Activated CD4-positive, CD25-positive, alpha-beta regulatory T cell treated with anti-CD3 and anti-CD28 coated beads, Interleukin-2, amount 50 U/mL, for 24 hours (primary cell): ENCODE results near the gene GAPVD1.
A peak's percentile ranks its signal among the peaks of the same experiment; 100 is the strongest.
"Not testable (repeated sequence)": the region's sequence is repeated elsewhere in the genome, so short reads cannot be mapped to it uniquely, and the experiment has no call there.

Experiments used
- ATAC-seq, 2 donors: fragments of 150-1000 bp; cut with Tn5 transposase; one replicate each; pipeline ENCODE4 v1.10.0; 2021; ENCODE audit warnings: mild to moderate bottlenecking in 1 of 2, moderate library complexity in 1 of 2

Gene GAPVD1, protein sequence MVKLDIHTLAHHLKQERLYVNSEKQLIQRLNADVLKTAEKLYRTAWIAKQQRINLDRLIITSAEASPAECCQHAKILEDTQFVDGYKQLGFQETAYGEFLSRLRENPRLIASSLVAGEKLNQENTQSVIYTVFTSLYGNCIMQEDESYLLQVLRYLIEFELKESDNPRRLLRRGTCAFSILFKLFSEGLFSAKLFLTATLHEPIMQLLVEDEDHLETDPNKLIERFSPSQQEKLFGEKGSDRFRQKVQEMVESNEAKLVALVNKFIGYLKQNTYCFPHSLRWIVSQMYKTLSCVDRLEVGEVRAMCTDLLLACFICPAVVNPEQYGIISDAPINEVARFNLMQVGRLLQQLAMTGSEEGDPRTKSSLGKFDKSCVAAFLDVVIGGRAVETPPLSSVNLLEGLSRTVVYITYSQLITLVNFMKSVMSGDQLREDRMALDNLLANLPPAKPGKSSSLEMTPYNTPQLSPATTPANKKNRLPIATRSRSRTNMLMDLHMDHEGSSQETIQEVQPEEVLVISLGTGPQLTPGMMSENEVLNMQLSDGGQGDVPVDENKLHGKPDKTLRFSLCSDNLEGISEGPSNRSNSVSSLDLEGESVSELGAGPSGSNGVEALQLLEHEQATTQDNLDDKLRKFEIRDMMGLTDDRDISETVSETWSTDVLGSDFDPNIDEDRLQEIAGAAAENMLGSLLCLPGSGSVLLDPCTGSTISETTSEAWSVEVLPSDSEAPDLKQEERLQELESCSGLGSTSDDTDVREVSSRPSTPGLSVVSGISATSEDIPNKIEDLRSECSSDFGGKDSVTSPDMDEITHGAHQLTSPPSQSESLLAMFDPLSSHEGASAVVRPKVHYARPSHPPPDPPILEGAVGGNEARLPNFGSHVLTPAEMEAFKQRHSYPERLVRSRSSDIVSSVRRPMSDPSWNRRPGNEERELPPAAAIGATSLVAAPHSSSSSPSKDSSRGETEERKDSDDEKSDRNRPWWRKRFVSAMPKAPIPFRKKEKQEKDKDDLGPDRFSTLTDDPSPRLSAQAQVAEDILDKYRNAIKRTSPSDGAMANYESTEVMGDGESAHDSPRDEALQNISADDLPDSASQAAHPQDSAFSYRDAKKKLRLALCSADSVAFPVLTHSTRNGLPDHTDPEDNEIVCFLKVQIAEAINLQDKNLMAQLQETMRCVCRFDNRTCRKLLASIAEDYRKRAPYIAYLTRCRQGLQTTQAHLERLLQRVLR (N-terminal part only)

DNA sequence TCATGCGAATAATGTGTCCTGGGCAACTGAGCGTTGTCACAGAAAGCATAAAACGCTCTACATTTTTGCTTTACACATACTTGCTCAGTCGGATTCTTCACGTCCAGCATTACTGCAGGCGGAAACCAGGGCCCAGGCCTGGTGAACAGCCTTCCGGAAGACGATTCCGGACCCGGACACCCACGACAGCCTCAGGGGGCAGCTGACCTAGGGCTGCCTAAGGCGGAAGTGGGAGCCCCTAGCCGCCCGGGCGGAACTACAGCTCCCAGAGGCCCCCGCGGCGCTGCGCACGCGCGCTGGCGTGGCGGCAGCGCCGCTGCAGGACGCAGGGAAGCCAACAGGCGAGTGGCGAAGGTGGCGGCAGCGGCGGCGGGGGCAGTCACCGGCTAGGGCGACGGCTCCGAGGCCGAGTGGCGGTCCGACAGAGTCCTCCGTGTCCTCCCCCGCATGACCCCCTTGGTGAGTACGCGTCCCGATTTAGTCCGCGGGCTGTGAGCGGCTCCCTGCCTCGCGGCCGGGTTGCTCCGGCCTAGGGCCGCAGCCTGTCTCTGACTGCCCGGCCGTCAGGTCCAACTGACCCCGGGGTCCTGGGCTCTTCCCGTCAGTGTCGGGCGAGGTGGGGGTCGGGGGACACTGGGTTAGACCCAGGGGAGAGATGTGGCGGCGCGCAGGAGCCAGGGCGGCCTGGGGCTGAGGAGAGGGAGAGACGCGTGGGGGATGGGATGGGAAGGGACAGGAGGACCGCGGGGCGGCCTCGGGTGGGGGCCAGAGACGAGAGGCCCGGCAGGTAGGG lies at the start of gene GAPVD1:
TSS of gene GAPVD1 (plus strand) at position 326 of the 793 bp plus-strand sequence. CDS start 37,096 bp downstream, outside the sequence.
- ATAC-seq = peak; percentile 98 to 99

- ATAC-seq = no peak
These were observed 47.4 kb upstream of the GAPVD1 start for GRCh38 chr9:125214186-125214585.

DNA sequence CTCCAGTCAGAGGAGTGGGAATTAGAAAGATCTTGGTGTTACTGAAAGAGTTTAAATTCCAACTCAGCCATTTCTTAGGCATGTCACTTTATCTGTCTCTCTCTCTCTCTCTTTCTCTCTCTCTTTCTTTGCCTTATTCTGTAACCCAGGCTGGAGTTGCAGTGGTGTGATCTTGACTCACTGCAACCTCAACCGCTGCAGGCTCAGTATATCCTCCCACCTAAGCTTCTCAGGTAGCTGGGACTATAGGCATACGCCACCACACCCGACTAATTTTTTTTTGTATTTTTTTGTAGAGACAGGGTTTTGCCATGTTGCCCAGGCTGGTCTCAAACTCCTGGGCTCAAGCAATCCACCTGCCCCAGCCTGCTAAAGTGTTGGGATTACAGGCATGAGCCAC lies 43.0 kb upstream of the GAPVD1 start:
- ATAC-seq = no peak

- ATAC-seq = not testable (repeated sequence)
These were observed 36.8 kb upstream of the GAPVD1 start for GRCh38 chr9:125224858-125225257.

DNA sequence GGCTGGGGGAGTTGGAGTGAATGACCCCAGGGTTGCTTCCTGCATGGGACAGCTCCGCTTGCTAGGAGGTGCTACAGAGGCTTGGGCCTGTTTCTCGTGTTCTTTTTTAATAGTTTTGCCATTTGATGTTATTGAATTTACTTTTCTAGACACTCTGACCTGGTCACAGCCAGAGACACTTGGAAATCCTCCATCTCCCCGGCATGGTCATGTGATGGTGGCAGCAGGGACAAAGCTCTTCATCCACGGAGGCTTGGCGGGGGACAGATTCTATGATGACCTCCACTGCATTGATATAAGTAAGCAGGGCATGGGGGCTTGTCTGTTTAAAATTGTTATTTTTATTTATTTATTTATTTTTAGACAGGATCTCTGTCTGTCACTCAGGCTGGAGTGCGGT lies 33.9 kb upstream of the GAPVD1 start:
- no peak for ATAC-seq

- peak; percentile 29 to 36 for ATAC-seq
These were observed 27.9 kb upstream of the GAPVD1 start for GRCh38 chr9:125233678-125234077.

- ATAC-seq = not testable (repeated sequence)
These were observed 27.5 kb upstream of the GAPVD1 start for GRCh38 chr9:125234099-125234498.

DNA sequence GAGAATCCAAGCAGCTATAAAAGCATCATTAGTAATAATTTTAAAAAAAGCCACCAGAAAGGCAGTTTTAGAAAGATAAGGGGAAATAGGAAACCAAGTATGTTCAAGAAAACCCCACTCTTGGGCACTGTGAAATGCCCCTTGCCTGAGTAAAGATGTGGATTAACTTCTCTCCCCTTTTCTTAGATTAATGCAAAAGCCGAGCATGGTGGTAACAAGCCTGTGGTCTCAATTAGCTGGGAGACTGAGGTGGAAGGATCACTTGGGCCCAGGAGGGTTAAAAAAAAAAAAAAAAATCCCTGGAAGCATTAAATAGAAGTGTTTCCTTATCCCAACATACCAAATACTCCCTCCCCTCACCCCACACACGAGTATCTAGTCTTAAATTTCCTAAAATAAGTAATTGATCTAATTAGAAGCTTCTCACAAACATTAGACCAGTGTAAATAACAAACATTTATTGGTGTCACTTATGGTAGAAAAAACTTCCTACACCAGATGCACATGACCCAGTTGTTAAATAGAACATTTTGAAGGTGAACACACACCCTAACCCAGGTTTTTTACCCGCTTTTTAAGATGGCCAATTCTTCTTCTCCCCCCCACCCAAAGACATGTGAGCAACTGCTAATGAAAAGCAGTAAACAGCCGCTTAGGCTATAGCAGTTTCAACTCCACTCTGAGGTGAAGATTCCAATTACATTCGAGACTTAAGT lies 25.7 kb upstream of the GAPVD1 start:
- ATAC-seq = no peak

- ATAC-seq = not testable (repeated sequence)
These were observed 25.0 kb upstream of the GAPVD1 start for GRCh38 chr9:125236520-125237159.

DNA sequence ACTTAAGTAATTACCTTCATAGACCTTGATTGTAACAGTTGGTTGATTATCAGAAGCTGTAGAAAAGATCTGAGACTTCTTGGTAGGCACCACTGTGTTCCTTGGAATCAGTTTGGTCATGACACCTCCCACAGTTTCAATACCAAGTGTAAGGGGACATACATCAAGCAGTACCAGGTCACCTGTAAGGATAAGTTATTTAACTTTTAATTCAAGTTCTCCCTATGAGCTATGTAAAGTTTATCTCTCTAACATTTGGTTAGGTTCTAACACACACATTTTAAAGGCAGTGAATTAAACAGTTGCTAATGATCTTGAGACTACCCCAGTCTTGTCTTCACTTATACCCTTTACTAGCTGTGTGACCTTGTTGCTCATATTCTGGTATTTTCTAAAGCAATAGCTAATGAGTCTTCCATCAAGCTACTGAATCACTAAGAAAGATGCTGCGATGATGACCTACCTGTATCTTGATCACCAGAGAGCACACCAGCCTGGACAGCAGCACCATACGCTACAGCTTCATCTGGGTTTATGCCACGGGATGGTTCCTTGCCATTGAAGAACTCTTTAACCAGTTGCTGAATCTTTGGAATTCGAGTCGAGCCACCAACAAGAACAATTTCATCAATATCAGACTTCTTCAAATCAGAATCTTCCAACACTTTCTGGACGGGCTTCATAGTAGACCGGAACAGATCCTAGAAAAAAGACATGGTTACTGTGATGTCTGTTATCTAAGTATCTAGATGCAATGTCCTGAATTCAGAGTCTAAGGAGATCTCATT lies 23.3 kb upstream of the GAPVD1 start:
- no peak for ATAC-seq

DNA sequence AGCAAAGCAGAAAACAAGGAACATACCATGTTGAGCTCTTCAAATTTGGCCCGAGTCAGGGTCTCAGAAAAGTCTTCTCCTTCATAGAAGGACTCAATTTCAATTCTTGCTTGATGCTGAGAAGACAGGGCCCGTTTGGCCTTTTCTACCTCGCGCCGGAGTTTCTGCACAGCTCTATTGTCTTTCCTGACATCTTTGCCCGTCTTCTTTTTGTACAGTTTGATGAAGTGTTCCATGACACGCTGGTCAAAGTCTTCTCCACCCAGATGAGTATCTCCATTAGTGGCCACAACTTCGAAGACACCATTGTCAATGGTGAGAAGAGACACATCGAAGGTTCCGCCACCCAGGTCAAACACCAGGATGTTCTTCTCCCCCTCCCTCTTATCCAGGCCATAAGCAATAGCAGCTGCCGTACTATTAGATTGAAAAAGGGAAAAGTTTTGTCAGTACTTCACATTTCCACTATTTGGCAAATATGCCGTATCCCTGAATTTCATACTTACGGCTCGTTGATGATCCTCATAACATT lies 22.6 kb upstream of the GAPVD1 start:
- no peak for ATAC-seq

DNA sequence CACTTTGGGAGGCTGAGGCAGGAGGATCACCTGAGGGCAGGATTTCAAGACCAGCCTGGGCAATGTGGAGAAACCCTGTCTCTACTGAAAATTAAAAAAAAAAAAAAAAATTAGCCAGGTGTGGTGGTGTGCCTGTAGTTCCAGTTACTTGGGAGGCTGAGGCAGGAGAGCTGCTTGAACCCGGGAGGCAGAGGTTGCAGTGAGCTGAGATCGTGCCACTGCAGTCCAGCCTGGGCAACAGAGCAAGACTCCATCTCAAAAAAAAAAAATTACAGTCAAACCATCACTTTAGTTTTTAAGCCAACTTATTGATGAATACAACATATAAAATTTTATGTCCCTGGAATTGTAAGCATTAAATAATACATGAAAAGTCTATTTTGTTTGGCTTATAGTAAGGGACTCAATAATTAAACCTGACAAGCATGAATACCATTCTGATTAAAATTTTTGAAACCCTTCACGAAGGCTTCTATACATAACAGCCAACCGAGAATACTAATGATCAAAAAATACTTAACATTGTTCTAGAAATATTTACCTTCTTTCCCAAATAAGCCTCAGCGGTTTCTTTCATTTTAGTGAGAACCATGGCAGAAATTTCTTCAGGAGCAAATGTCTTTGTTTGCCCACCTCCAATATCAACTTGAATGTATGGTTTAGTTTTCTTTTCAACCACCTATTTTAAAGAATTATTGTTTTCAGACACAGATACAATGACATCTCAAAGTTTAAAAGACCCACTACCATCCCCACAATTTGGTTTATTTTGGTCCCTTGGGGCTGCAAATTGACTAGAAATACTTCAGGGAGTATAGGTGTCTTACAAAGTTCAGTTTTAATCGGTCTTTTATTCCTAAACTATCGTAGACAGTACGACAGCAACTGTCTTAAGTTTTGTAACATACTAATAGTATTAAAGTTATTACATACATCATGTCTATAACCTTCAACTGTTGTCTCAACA lies 21.7 kb upstream of the GAPVD1 start:
- ATAC-seq = no peak

GRCh38 chr9:125240649-125240999 lies 21.0 kb upstream of the GAPVD1 start:
- peak; percentile 0 to 2 for ATAC-seq

GRCh38 chr9:125241000-125241862 lies 20.4 kb upstream of the GAPVD1 start, which contains the start of gene HSPA5:
TSS of gene HSPA5 (minus strand) at chr9:125241343. CDS start at chr9:125241126, 217 bp downstream.
- peak; percentile 90 to 92 for ATAC-seq

- peak in 1 of 2 donors; percentile 0 for ATAC-seq
These were observed 19.5 kb upstream of the GAPVD1 start for GRCh38 chr9:125241863-125242739.

DNA sequence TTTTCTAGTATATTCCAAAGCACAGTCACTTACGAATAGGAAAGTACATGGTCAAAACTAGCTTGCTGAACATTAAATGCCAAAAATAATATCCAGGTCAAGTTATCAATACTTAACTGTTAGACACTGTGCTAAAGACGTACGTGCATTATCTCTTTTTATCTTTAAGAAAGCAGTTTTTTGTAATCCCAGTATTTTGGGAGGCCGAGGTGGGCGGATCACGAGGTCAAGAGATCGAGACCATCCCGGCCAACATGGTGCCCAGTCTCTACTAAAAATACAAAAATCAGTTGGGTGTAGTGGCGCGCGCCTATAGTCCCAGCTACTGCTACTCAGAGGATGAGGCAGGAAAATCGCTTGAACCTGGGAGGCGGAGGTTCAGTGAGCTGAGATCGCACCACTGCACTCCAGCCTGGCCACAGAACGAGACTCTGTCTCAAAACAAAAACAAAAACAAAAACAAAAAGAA lies 17.8 kb upstream of the GAPVD1 start:
- ATAC-seq = no peak
